Stimulated activated CD8-positive, alpha-beta memory T cell treated with anti-CD3 and anti-CD28 coated beads, Interleukin-7, amount 100 ng/mL, for 24 hours (primary cell): ENCODE data around the gene SYDE2.
A peak's percentile ranks its signal among the peaks of the same experiment; 100 is the strongest.
"Not testable (repeated sequence)": the region's sequence is repeated elsewhere in the genome, so short reads cannot be mapped to it uniquely, and the experiment has no call there.

Experiments
- DNase-seq: peaks from one replicate; pipeline ENCODE4 v3.0.0-alpha.2; 2020; ENCODE audit warnings: low read depth

The SYDE2 gene

GRCh38 chr1:85200463-85201339 lies at the start of gene SYDE2:
Gene SYDE2 (minus strand): TSS chr1:85201016. CDS start chr1:85200996, 20 bp downstream.
- peak; percentile 30 for DNase-seq

- DNase-seq = not testable (repeated sequence)
These were observed 48.2 kb upstream of the SYDE2 start for GRCh38 chr1:85249042-85249441.

GRCh38 chr1:85245891-85246290 lies 45.1 kb upstream of the SYDE2 start:
- no peak for DNase-seq

- no peak for DNase-seq
These were observed 44.6 kb upstream of the SYDE2 start for GRCh38 chr1:85245456-85245855.

- DNase-seq = no peak
These were observed 43.6 kb upstream of the SYDE2 start for GRCh38 chr1:85244271-85245061.

GRCh38 chr1:85243372-85243771 lies 42.6 kb upstream of the SYDE2 start:
- DNase-seq = no peak

- DNase-seq = no peak
These were observed 39.8 kb upstream of the SYDE2 start for GRCh38 chr1:85240643-85241042.

GRCh38 chr1:85240174-85240601 lies 39.4 kb upstream of the SYDE2 start:
- no peak for DNase-seq

- DNase-seq = no peak
These were observed 36.8 kb upstream of the SYDE2 start for GRCh38 chr1:85237613-85238012.

GRCh38 chr1:85230305-85230977 lies 29.6 kb upstream of the SYDE2 start:
- no peak for DNase-seq

GRCh38 chr1:85229574-85230097 lies 28.8 kb upstream of the SYDE2 start:
- no peak for DNase-seq

- no peak for DNase-seq
These were observed 28.2 kb upstream of the SYDE2 start for GRCh38 chr1:85228972-85229371.

GRCh38 chr1:85225624-85226380 lies 25.0 kb upstream of the SYDE2 start:
- DNase-seq = no peak

GRCh38 chr1:85224734-85225623 lies 24.2 kb upstream of the SYDE2 start:
- no peak for DNase-seq

GRCh38 chr1:85224295-85224694 lies 23.5 kb upstream of the SYDE2 start:
- no peak for DNase-seq

- no peak for DNase-seq
These were observed 22.5 kb upstream of the SYDE2 start for GRCh38 chr1:85223334-85223733.

GRCh38 chr1:85220756-85221201 lies 20.0 kb upstream of the SYDE2 start:
- DNase-seq = no peak

- DNase-seq = no peak
These were observed 19.2 kb upstream of the SYDE2 start for GRCh38 chr1:85219853-85220610.

- no peak for DNase-seq
These were observed 15.9 kb upstream of the SYDE2 start for GRCh38 chr1:85216697-85217096.

GRCh38 chr1:85214654-85215053 lies 13.8 kb upstream of the SYDE2 start:
- no peak for DNase-seq
